Adrenal gland (tissue), 5 donors: Measurements from ENCODE around the gene MALL.

Source experiments
- CTCF ChIP-seq, 6 experiments: fragments of 450-650 bp in 4 of 6; fragments of 200-600 bp in 2 of 6; sonication (generic) in 1 of 6; IDR thresholded peaks; 1 replicate in 5 of 6; 2 replicates in 1 of 6; pipeline versions ENCODE4 v1.5.1 to v1.8.0; 2016 to 2021; ENCODE audit warnings: antibody characterized with exemption in 6 of 6, mild to moderate bottlenecking in 2 of 6, moderate library complexity in 1 of 6
- POLR2A ChIP-seq, 2 donors: fragments of 450-650 bp; IDR thresholded peaks; one replicate each; pipeline ENCODE4 v1.6.1; 2017; ENCODE audit warnings: antibody characterized with exemption in 2 of 2, mild to moderate bottlenecking in 2 of 2, moderate library complexity in 1 of 2
- donor health status: DM: no; HTN: no; CAD: no.

GRCh38 chr2:110103061-110103961 is 12.3 kb downstream of the MALL start:
- TF ChIP-seq POLR2A (IDR thresholded peaks at IDR 0.05) (no peak), CTCF (IDR thresholded peaks at IDR 0.05) (no peak)
